GM18508 (cell line): ENCODE data around the gene DET1.
"Not testable (repeated sequence)": the region's sequence is repeated elsewhere in the genome, so short reads cannot be mapped to it uniquely, and the experiment has no call there.

Source experiments
- ATAC-seq: cut with Tn5 transposase; IDR thresholded peaks from one replicate; pipeline ENCODE4 v1.9.1; 2021; ENCODE audit warnings: moderate number of reproducible peaks; ENCODE audit not compliant: insufficient read depth, unreplicated experiment

The DET1 gene

DNA sequence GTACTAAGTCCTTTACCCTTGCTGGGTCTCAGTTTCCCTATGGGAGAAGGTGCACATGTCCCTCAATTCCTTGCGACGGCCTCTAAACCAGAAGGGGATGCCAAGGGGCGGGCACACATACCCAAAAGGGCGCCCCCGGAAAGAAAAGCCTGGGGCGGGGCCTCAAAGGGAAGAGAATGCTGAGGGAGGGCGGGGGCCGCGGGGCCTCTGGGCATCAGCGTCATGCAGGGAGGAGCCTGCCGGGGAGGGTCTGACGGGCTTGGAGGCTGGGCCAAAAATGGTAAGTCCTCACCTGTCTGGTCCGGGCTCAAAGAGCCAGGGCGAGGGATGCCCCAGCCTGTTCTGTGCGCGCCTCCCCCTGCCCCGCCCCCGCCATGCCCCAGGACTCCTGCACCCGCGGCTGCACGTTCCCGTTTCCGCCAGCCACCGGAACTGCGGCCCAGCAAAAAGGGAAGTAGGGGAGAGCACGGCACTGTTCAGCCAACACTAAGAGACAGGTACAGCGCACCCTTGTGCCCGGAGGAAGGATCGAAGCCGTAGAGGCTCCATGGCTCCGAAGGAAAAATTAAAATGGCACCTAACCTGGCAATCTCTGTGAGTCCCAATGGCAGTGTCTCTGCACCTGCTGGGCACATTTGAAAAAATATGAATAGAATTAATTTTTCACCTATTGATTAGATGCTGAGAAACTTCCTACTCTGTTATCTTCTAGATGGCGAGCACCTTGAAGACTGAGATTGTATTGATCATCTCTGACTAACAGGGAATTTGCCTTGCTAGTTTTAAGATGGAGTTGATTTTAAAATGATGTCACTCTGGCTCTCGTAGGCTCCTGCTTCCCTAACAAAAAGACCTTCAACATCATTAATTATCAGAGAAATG lies at the start of gene DET1:
TSS of gene DET1 (minus strand) at position 434 of the 882 bp plus-strand sequence. CDS start 14,976 bp downstream, outside the sequence.
- peak; percentile 97 for ATAC-seq

GRCh38 chr15:88591384-88591783 lies 44.9 kb upstream of the DET1 start:
- no peak for ATAC-seq

DNA sequence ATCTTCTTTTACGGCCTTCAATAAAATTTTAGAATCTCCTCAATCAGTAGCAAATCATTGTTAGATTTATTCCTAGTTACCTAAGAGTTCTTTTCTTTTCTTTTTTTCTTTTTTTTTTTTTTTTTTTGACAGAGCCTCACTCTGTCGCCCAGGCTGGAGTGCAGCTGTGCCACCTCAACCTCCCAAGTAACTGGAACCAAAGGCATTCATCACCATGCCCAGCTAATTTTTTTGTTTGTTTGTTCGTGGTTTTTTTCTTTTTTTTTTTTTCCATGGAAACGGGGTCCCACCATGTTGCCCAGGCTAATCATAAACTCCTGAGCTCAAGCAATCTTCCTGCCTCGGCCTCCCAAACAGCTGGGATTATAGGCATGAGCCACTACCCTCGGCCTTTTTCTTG lies 44.3 kb upstream of the DET1 start:
- no peak for ATAC-seq

DNA sequence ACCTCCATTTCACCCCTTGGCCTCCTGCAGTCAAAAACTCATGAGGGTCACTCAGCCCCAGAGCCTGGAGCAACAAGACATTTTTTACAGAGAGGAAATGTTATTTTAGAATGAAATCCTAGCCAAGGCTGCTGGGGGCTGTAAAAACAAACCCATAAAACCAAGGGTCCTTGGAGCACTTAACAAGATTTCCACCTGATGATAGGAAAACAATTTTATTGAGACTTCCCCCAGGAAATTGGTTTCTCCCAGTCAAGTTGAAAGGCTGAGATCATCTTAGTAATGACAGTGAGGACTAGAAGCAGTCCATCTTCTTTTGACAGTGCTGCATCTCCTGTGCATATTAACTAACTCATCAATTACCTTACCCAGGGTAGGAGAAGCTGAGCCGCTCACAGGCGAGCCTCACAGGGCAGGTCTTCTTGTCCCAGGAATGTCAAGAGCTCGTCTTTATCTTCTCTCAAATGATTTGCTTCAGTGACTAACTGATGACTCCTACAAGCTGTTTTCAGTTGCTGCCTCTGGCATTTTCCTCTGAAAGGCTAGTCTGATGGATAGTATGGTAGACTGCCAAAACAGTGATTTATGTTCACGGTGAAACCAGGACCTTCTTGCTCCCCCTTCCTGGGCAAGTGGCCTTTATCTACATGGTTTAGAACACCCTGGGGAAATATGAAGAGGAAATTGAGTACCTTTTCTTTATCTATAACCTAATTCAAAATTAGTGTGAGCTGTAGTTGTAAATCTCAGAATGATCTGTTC lies 40.1 kb upstream of the DET1 start:
- ATAC-seq = no peak

- no peak for ATAC-seq
Observed at GRCh38 chr15:88580532-88580931, 34.1 kb upstream of the DET1 start.

DNA sequence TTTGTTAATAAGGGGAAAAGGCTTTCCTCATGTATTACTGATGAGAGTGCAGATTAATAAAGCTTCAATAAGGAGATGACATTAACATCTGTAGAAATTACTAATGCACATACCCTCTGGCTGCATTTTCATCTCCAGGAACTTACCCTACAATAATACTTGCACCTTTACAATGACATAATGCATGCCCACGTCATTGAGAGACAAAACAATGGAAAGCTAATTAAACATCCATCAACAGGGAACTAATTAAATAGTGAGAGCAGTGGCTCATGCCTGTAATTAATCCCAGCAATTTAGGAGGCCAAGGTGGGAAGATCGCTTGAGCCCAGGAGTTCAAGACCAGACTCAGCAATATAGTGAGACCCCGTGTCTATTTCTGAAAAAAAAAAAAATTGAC lies 32.8 kb upstream of the DET1 start:
- no peak for ATAC-seq

DNA sequence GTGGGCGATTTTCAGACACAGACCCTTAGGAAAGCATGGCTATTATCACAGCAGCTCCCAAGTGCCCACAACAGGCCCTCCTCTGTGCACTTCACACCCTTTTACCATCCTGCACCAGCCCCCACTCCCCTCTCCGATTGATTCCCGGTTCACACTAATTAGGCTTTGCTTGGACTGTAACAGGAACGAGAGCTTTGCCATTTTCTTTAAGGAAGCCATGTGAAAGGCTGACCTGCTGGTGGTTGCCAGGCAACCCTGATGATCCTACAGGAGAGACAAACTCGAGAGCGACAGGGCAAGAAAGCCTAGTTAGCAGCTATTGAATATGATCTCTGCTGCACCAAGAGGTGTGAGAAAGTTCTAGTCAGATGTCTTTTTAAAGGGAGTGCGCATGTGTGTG lies 28.2 kb upstream of the DET1 start:
- no peak for ATAC-seq

DNA sequence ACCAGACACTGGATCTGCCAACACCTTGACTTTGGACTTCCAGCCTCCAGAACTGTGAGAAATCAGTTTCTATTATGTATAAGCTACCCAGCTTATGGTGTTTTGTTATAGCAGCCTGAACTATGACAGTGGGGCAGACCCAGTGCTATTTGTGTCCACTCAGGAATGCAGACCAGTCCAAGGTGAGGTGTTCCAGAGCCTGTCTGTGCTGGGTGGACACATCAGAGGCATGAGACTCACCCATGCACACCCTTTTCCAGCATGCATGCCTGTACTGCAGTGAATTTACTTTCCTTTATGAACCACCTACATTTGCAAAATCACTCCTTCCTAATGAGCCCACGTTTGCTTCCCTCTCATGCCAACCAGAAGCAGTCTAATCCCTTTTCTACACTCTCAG lies 27.6 kb upstream of the DET1 start:
- ATAC-seq = no peak

DNA sequence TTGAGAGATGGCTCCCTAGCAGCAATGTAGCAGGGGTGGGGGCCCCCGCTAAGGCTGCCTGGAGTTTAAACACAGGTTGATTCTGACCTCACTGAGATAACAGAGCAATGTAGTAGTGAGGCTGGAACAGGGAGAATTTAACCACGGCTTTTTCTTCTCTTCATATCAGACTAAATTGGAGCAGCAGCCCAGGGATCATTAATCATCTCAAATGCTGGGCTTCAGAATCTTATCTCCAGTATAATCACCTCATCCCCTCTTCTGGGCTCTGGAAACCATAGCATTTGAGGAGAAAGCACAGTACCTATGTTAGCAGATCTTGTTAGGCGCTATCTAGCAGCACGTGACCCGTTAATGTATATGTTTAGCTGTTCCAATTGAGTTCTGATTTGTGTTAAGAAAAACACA lies 25.4 kb upstream of the DET1 start:
- no peak for ATAC-seq

GRCh38 chr15:88571153-88571851 lies 24.8 kb upstream of the DET1 start:
- no peak for ATAC-seq

GRCh38 chr15:88568589-88568988 lies 22.1 kb upstream of the DET1 start:
- ATAC-seq = no peak

DNA sequence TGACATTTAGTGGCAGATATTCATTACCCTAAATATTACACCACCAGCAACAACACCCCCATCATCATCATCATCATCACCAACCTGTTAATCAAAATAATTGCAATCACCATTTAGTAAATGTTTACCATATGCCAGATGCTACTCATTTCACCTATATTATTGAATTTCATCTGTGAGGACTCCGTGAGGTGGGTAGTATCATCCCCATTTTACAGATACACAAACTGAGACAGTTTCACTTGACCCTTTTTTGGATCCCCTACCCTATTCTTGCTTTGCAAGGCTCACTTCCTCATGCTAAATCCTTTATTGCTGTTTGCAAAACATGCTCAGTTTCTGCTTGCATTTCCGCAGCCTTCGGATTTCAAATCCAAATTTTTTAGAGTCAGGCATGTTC lies 18.3 kb upstream of the DET1 start:
- ATAC-seq = no peak

- ATAC-seq = no peak
Observed at GRCh38 chr15:88563638-88564037, 17.2 kb upstream of the DET1 start.

- ATAC-seq = not testable (repeated sequence)
Observed at GRCh38 chr15:88559565-88559964, 13.1 kb upstream of the DET1 start.

GRCh38 chr15:88558026-88558425 lies 11.5 kb upstream of the DET1 start:
- ATAC-seq = not testable (repeated sequence)

GRCh38 chr15:88548009-88548408 lies 1.5 kb upstream of the DET1 start:
- not testable (repeated sequence) for ATAC-seq

- not testable (repeated sequence) for ATAC-seq
Observed at GRCh38 chr15:88545578-88546247, 768 bp downstream of the DET1 start.

DNA sequence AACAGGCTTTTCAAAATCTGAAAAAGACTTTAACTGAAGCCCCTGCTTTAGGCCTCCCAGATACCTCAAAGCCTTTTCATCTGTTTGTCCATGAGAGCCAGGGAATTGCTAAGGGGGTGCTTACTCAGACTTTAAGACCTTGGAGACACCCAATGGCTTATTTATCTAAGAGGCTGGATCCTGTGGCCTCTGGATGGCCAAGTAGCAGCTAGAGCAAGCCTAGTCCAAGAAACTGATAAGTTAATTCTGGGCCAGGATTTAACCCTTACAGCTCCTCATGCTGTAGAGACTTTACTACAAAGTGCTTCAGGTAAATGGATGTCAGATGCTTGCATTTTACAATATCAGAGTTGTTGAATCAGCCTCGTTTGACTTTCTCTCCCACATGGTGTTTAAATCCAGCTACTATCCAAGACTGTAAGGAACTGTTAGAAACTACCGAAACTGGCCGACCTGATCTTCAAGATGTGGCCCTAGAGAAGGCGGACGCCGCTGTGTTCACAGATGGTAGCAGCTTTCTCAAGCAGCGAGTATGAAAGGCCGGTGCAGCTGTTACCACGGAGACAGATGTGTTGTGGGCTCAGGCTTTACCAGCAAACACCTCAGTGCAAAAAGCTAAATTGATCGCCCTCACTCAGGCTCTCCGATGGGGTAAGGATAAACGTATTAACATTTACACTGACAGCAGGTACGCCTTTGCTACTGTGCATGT lies 3.3 kb downstream of the DET1 start:
- ATAC-seq = no peak

- no peak for ATAC-seq
Observed at GRCh38 chr15:88542342-88542733, 4.1 kb downstream of the DET1 start.
